HCT116 (cell line): ENCODE measurements around the gene NELL1. TPM values are rescaled to one million over a fixed set of nuclear protein-coding genes. Genes with fewer than 3 reads are reported as not detected.

Experiments used
- ATAC-seq: fragments of 200-7000 bp; cut with Tn5 transposase; 2 replicates; pipeline ENCODE4 v1.9.1; 2020; ENCODE audit warnings: mild to moderate bottlenecking, moderate library complexity
- BruUV-seq: library from RNA; stranded (reverse); fragments of 400-500 nt; replicated peaks from 2 replicates; lab custom pipeline; 2021; lab: Mats Ljungman, UMichigan
- CTCF ChIA-PET: fragments of 300-600 bp; sonication (Branson Sonifier 250); formaldehyde crosslinking; loops from one replicate; lab custom pipeline; 2021; ENCODE audit warnings: antibody characterized with exemption; lab: Charles Lee
- POLR2A ChIA-PET: fragments of 300-600, 350-600 bp; sonication (Branson Sonifier 250); formaldehyde crosslinking; loops from one replicate; lab custom pipeline; 2021; ENCODE audit warnings: antibody characterized with exemption; lab: Charles Lee
- RAD21 ChIA-PET, 2 experiments: fragments of 300-600 bp; sonication (Branson Sonifier 250); formaldehyde crosslinking; loops; one replicate each; lab custom pipeline; 2023; ENCODE audit warnings: low total read pairs in 2 of 2; ENCODE audit not compliant: uncharacterized antibody in 2 of 2, unreplicated experiment in 2 of 2, low non-redundant PET in 1 of 2; lab: Charles Lee
- DNase-seq: peaks from one replicate; pipeline ENCODE4 v3.0.0-alpha.2; 2010; ENCODE audit warnings: low read depth, low spot score
- H2AFZ ChIP-seq: fragments of 200-600 bp; shearing (Covaris generic), sonication (generic); 2 replicates; pipeline ENCODE4 v1.6.1; 2017; ENCODE audit warnings: low read depth, mixed run types, mixed read lengths, antibody characterized with exemption, low read length; ENCODE audit not compliant: poor library complexity, severe bottlenecking
- H3K27ac ChIP-seq: 2 replicates; pipeline ENCODE4 v1.5.1; 2012; ENCODE audit warnings: low read depth, low read length
- H3K27me3 ChIP-seq: fragments of 200-600 bp; sonication (generic); 2 replicates; pipeline ENCODE4 v1.6.1; 2016; ENCODE audit warnings: mixed run types, low read length, mixed read lengths; ENCODE audit not compliant: insufficient read depth
- H3K36me3 ChIP-seq, 2 experiments: fragments of 200-500 bp in 1 of 2; fragments of 200-600 bp in 1 of 2; sonication (Bioruptor generic) in 1 of 2; sonication (generic) in 1 of 2; 2 replicates each; pipeline versions ENCODE4 v1.5.1 to v1.6.1; 2014 to 2016; ENCODE audit warnings: low read length in 2 of 2, inconsistent platforms in 1 of 2, mixed read lengths in 1 of 2, mixed run types in 1 of 2; ENCODE audit not compliant: insufficient read depth in 2 of 2, control insufficient read depth in 1 of 2
- H3K4me1 ChIP-seq, 2 experiments: fragments of 200-600 bp in 1 of 2; sonication (generic) in 1 of 2; 2 replicates each; pipeline versions ENCODE4 v1.5.1 to v1.6.1; 2012 to 2017; ENCODE audit warnings: low read length in 2 of 2, inconsistent platforms in 1 of 2, mild to moderate bottlenecking in 1 of 2, mixed read lengths in 1 of 2, mixed run types in 1 of 2, moderate library complexity in 1 of 2; ENCODE audit not compliant: insufficient read depth in 2 of 2, control insufficient read depth in 1 of 2
- H3K4me2 ChIP-seq: fragments of 200-600 bp; sonication (generic); 2 replicates; pipeline ENCODE4 v1.6.1; 2017; ENCODE audit warnings: mixed run types, low read length, mixed read lengths
- H3K4me3 ChIP-seq, 2 experiments: fragments of 200-600 bp in 1 of 2; sonication (generic) in 1 of 2; replicated peaks in 1 of 2; 2 replicates each; pipeline ENCODE4 v1.5.1; 2011 to 2016; ENCODE audit warnings: low read length in 2 of 2, control low read depth in 1 of 2, low read depth in 1 of 2, mild to moderate bottlenecking in 1 of 2, mixed read lengths in 1 of 2, mixed run types in 1 of 2
- H3K79me2 ChIP-seq: fragments of 200-600 bp; sonication (generic); 2 replicates; pipeline ENCODE4 v1.6.1; 2017; ENCODE audit warnings: mild to moderate bottlenecking, mixed run types, low read length, moderate library complexity, mixed read lengths; ENCODE audit not compliant: insufficient read depth
- H3K9ac ChIP-seq: fragments of 200-600 bp; sonication (generic); 2 replicates; pipeline ENCODE4 v1.6.1; 2016; ENCODE audit warnings: low read length, mixed read lengths
- H3K9me2 ChIP-seq: fragments of 200-600 bp; sonication (generic), shearing (Covaris generic); 2 replicates; pipeline ENCODE4 v1.6.1; 2017; ENCODE audit warnings: mixed run types, mild to moderate bottlenecking, moderate library complexity; ENCODE audit not compliant: insufficient read depth
- H3K9me3 ChIP-seq, 2 experiments: fragments of 200-500 bp in 1 of 2; fragments of 200-600 bp in 1 of 2; sonication (Bioruptor generic) in 1 of 2; sonication (generic) in 1 of 2; 2 replicates each; pipeline ENCODE4 v1.6.1; 2014 to 2017; ENCODE audit warnings: low read length in 2 of 2, mixed read lengths in 2 of 2, inconsistent platforms in 1 of 2, low read depth in 1 of 2, mild to moderate bottlenecking in 1 of 2, mixed run types in 1 of 2, moderate library complexity in 1 of 2; ENCODE audit not compliant: control insufficient read depth in 1 of 2, insufficient read depth in 1 of 2
- H4K20me1 ChIP-seq: fragments of 200-600 bp; sonication (generic), shearing (Covaris generic); 2 replicates; pipeline ENCODE4 v1.6.1; 2017; ENCODE audit warnings: mixed run types, mild to moderate bottlenecking, moderate library complexity; ENCODE audit not compliant: insufficient read depth
- EGR1 ChIP-seq: IDR thresholded peaks from 2 replicates; pipeline ENCODE4 v1.6.1; 2012; ENCODE audit warnings: low read depth
- EZH2 ChIP-seq: fragments of 200-600 bp; sonication (generic); IDR thresholded peaks from 2 replicates; pipeline ENCODE4 v1.6.1; 2017; ENCODE audit warnings: antibody characterized with exemption, mixed run types
- FOSL1 ChIP-seq: IDR thresholded peaks from 2 replicates; pipeline ENCODE4 v1.6.1; 2012; ENCODE audit warnings: low read depth
- POLR2AphosphoS5 ChIP-seq: IDR thresholded peaks from 2 replicates; pipeline ENCODE4 v1.6.1; 2011; ENCODE audit warnings: mild to moderate bottlenecking, low read depth, low read length, moderate library complexity
- SRF ChIP-seq: IDR thresholded peaks from 2 replicates; pipeline ENCODE4 v1.6.1; 2012; ENCODE audit warnings: low read depth
- ZNF274 ChIP-seq: fragments of 200-500 bp; sonication (Bioruptor generic); IDR thresholded peaks from 2 replicates; pipeline ENCODE4 v1.6.1; 2014; ENCODE audit warnings: mild to moderate bottlenecking, low read depth, low read length, inconsistent platforms
- intact Hi-C: fragments of 100-400 bp; cut with micrococcal nuclease; formaldehyde crosslinking; loops from 2 replicates; pipeline ENCODE4 v1.10.0; 2022
- total RNA-seq: library from RNA; stranded (reverse); gene quantifications from one replicate; pipeline ENCODE4 v1.2.1, GENCODE V29; 2021; ENCODE audit not compliant: unreplicated experiment
- TF ChIP-seq, protein P1 (sequence below): IDR thresholded peaks from 2 replicates; pipeline ENCODE4 v1.6.1; 2012; ENCODE audit warnings: low read depth

The NELL1 gene
- total RNA-seq, 1 experiment from 2014 or later = not detected

- TF ChIP-seq, protein P1, sequence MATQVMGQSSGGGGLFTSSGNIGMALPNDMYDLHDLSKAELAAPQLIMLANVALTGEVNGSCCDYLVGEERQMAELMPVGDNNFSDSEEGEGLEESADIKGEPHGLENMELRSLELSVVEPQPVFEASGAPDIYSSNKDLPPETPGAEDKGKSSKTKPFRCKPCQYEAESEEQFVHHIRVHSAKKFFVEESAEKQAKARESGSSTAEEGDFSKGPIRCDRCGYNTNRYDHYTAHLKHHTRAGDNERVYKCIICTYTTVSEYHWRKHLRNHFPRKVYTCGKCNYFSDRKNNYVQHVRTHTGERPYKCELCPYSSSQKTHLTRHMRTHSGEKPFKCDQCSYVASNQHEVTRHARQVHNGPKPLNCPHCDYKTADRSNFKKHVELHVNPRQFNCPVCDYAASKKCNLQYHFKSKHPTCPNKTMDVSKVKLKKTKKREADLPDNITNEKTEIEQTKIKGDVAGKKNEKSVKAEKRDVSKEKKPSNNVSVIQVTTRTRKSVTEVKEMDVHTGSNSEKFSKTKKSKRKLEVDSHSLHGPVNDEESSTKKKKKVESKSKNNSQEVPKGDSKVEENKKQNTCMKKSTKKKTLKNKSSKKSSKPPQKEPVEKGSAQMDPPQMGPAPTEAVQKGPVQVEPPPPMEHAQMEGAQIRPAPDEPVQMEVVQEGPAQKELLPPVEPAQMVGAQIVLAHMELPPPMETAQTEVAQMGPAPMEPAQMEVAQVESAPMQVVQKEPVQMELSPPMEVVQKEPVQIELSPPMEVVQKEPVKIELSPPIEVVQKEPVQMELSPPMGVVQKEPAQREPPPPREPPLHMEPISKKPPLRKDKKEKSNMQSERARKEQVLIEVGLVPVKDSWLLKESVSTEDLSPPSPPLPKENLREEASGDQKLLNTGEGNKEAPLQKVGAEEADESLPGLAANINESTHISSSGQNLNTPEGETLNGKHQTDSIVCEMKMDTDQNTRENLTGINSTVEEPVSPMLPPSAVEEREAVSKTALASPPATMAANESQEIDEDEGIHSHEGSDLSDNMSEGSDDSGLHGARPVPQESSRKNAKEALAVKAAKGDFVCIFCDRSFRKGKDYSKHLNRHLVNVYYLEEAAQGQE = no peak
- no peak for TF ChIP-seq FOSL1
- no peak for TF ChIP-seq SRF
- TF ChIP-seq EZH2 = no peak
- no peak for TF ChIP-seq ZNF274
Measured at GRCh38 chr11:21321530-21321929, 652.1 kb downstream of the NELL1 start (continued).

GRCh38 chr11:21323617-21324016 is 654.2 kb downstream of the NELL1 start:
- Histone ChIP-seq H3K4me2 (no peak overlapping the region), H3K27ac (no peak overlapping the region), H3K79me2 (no peaks in the 10 kb centered on the region), H2AFZ (no peak overlapping the region), H3K27me3 (no peaks in the 10 kb centered on the region), H3K9me2 (no peaks in the 10 kb centered on the region), H3K9me3 (peaks cover 6 to 11% of the 10 kb centered on the region in 2 experiments; a peak in 2 of 4 replicates), H3K4me1 (no peaks in the 10 kb centered on the region), H3K36me3 (no peaks in the 10 kb centered on the region), H4K20me1 (no peaks in the 10 kb centered on the region), H3K9ac (no peak overlapping the region)
- DNase-seq = no peak
- BruUV-seq = no TSS peak
- ChIA-PET RAD21 (no interaction called here), POLR2A (no interaction called here)
- ATAC-seq = no peak
- TF ChIP-seq EGR1 (no peak), POLR2AphosphoS5 (no peak), ZNF274 (no peak)
- TF ChIP-seq, all 23 proteins: peak for 0
- intact Hi-C loops = no loop called here
- CTCF ChIA-PET = no interaction called here
- H3K4me3 ChIP-seq = no peak overlapping the region
